ENCODE measurements around the gene NHERF2. TPM values are rescaled to one million over a fixed set of nuclear protein-coding genes. Genes with fewer than 3 reads are reported as not detected.

NHERF2 gene
- total and polyA plus RNA-seq, 9 of the 15 experiments (the other 6 are each of a cell fraction or from before 2014, with no cell fraction given) = 0.15 to 42.0 (median 12.5) TPM

DNA sequence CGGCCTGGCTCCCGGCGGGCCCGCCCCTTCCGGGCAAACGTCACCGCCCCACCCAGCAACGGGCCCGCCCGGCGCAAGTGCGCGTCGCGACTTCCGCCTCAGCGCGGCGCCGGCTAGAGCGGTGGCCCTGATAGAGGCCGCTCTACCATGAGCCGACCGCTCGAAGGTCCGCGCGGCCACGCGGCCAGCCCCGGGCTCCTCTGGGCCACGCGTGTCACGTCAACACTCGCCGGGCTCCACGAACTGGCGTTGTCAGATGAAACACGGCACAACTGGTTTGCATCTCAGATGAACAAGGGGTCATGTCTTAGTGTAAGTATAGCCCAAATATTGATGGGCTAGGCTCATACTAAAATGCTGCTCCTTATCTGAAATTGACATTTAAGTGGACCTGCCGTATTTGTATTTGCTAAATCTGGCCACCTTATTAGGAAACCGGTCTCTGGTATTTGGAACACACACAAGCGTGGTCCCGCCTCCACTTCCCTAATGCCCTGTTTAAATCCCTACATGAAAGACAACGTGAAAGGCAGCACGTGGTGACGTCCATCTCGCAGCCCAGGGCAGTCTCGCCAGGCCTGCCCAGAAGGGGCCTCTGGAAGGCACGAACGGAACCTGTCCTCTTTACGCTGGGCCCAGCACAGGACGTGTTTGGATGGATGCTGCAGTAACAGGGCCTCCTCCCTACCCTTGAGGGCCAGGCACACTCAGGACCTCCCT is 16.8 kb upstream of the NHERF2 start, which contains the start of gene ZNF598 (continued):
- TF ChIP-seq, protein P1, sequence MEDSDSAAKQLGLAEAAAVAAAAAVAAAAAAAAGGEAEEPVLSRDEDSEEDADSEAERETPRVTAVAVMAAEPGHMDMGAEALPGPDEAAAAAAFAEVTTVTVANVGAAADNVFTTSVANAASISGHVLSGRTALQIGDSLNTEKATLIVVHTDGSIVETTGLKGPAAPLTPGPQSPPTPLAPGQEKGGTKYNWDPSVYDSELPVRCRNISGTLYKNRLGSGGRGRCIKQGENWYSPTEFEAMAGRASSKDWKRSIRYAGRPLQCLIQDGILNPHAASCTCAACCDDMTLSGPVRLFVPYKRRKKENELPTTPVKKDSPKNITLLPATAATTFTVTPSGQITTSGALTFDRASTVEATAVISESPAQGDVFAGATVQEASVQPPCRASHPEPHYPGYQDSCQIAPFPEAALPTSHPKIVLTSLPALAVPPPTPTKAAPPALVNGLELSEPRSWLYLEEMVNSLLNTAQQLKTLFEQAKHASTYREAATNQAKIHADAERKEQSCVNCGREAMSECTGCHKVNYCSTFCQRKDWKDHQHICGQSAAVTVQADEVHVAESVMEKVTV (CRISPR knock-in tag; IDR thresholded peaks at IDR 0.05) = no peak
- TF ChIP-seq ARNT (IDR thresholded peaks at IDR 0.05) (peak; percentile 21 to 71; a peak in 1 of 4 replicates), TRIM24 (IDR thresholded peaks at IDR 0.05) (no peak), TEAD2 (tag; IDR thresholded peaks at IDR 0.05) (no peak), ZNF282 (CRISPR knock-in tag; IDR thresholded peaks at IDR 0.05) (0 out of 2 replicates have a peak, but pooled peaks have one; percentile 2), GABPB1 (CRISPR knock-in tag; IDR thresholded peaks at IDR 0.05) (peak; percentile 90), ZNF445 (CRISPR knock-in tag; IDR thresholded peaks at IDR 0.05; ENCODE audit: low read depth) (no peak), SMAD3 (CRISPR knock-in tag; conservative IDR thresholded peaks at IDR 0.05) (no peak), NR2F6 (CRISPR knock-in tag; IDR thresholded peaks at IDR 0.05) (no peak), MCM5 (IDR thresholded peaks at IDR 0.05; ENCODE audit: low read depth) (no peak), ZNF121 (CRISPR knock-in tag; conservative IDR thresholded peaks at IDR 0.05) (no peak), SIN3A (IDR thresholded peaks at IDR 0.05; ENCODE audit: borderline replicate concordance in 2 of 2, control insufficient read depth in 1 of 2, low read depth in 2 of 2, low read length in 2 of 2) (peak in 1 of 2 experiments; percentile 37; a peak in 2 of 4 replicates), ZBTB7A (IDR thresholded peaks at IDR 0.05; ENCODE audit: borderline replicate concordance, control insufficient read depth, low read depth, low read length) (no peak; the same call in 1 of the 2 replicates)
- TF ChIP-seq, protein P2, sequence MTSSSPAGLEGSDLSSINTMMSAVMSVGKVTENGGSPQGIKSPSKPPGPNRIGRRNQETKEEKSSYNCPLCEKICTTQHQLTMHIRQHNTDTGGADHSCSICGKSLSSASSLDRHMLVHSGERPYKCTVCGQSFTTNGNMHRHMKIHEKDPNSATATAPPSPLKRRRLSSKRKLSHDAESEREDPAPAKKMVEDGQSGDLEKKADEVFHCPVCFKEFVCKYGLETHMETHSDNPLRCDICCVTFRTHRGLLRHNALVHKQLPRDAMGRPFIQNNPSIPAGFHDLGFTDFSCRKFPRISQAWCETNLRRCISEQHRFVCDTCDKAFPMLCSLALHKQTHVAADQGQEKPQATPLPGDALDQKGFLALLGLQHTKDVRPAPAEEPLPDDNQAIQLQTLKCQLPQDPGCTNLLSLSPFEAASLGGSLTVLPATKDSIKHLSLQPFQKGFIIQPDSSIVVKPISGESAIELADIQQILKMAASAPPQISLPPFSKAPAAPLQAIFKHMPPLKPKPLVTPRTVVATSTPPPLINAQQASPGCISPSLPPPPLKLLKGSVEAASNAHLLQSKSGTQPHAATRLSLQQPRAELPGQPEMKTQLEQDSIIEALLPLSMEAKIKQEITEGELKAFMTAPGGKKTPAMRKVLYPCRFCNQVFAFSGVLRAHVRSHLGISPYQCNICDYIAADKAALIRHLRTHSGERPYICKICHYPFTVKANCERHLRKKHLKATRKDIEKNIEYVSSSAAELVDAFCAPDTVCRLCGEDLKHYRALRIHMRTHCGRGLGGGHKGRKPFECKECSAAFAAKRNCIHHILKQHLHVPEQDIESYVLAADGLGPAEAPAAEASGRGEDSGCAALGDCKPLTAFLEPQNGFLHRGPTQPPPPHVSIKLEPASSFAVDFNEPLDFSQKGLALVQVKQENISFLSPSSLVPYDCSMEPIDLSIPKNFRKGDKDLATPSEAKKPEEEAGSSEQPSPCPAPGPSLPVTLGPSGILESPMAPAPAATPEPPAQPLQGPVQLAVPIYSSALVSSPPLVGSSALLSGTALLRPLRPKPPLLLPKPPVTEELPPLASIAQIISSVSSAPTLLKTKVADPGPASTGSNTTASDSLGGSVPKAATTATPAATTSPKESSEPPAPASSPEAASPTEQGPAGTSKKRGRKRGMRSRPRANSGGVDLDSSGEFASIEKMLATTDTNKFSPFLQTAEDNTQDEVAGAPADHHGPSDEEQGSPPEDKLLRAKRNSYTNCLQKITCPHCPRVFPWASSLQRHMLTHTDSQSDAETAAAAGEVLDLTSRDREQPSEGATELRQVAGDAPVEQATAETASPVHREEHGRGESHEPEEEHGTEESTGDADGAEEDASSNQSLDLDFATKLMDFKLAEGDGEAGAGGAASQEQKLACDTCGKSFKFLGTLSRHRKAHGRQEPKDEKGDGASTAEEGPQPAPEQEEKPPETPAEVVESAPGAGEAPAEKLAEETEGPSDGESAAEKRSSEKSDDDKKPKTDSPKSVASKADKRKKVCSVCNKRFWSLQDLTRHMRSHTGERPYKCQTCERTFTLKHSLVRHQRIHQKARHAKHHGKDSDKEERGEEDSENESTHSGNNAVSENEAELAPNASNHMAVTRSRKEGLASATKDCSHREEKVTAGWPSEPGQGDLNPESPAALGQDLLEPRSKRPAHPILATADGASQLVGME (CRISPR knock-in tag; IDR thresholded peaks at IDR 0.05) = no peak
- TF ChIP-seq, protein P3, sequence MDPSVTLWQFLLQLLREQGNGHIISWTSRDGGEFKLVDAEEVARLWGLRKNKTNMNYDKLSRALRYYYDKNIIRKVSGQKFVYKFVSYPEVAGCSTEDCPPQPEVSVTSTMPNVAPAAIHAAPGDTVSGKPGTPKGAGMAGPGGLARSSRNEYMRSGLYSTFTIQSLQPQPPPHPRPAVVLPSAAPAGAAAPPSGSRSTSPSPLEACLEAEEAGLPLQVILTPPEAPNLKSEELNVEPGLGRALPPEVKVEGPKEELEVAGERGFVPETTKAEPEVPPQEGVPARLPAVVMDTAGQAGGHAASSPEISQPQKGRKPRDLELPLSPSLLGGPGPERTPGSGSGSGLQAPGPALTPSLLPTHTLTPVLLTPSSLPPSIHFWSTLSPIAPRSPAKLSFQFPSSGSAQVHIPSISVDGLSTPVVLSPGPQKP (CRISPR knock-in tag; IDR thresholded peaks at IDR 0.05) = no peak
- TF ChIP-seq, protein P4, sequence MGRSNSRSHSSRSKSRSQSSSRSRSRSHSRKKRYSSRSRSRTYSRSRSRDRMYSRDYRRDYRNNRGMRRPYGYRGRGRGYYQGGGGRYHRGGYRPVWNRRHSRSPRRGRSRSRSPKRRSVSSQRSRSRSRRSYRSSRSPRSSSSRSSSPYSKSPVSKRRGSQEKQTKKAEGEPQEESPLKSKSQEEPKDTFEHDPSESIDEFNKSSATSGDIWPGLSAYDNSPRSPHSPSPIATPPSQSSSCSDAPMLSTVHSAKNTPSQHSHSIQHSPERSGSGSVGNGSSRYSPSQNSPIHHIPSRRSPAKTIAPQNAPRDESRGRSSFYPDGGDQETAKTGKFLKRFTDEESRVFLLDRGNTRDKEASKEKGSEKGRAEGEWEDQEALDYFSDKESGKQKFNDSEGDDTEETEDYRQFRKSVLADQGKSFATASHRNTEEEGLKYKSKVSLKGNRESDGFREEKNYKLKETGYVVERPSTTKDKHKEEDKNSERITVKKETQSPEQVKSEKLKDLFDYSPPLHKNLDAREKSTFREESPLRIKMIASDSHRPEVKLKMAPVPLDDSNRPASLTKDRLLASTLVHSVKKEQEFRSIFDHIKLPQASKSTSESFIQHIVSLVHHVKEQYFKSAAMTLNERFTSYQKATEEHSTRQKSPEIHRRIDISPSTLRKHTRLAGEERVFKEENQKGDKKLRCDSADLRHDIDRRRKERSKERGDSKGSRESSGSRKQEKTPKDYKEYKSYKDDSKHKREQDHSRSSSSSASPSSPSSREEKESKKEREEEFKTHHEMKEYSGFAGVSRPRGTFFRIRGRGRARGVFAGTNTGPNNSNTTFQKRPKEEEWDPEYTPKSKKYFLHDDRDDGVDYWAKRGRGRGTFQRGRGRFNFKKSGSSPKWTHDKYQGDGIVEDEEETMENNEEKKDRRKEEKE (IDR thresholded peaks at IDR 0.05; ENCODE audit: borderline replicate concordance in 1 of 2, control insufficient read depth in 1 of 2, low read depth in 2 of 2, low read length in 1 of 2) = no peak

All from K562 (cell line).